Ishikawa (cell line): ENCODE measurements around the gene KCNJ4.

Experiments
- CEBPB ChIP-seq: IDR thresholded peaks from 2 replicates; pipeline ENCODE4 v1.6.1; 2012
- MAX ChIP-seq: IDR thresholded peaks from 2 replicates; pipeline ENCODE4 v1.6.1; 2012
- NFIC ChIP-seq: IDR thresholded peaks from 2 replicates; pipeline ENCODE4 v1.6.1; 2012
- RAD21 ChIP-seq: IDR thresholded peaks from 2 replicates; pipeline ENCODE4 v1.6.1; 2012; ENCODE audit warnings: low read depth
- REST ChIP-seq: IDR thresholded peaks from 2 replicates; pipeline ENCODE4 v1.6.1; 2012; ENCODE audit warnings: low read depth, mild to moderate bottlenecking
- TCF12 ChIP-seq: IDR thresholded peaks from 2 replicates; pipeline ENCODE4 v1.6.1; 2012; ENCODE audit warnings: low read depth

Gene KCNJ4

GRCh38 chr22:38383417-38383816 lies 71.6 kb downstream of the KCNJ4 start:
- TF ChIP-seq RAD21 = no peak
- TF ChIP-seq CEBPB = no peak
- TF ChIP-seq TCF12 = no peak
- TF ChIP-seq MAX = no peak
- TF ChIP-seq NFIC = no peak
- no peak for TF ChIP-seq REST
